A549 (cell line): ENCODE data around the gene KCTD1. TPM values are rescaled to one million over a fixed set of nuclear protein-coding genes. Genes with fewer than 3 reads are reported as not detected.
"Not testable (repeated sequence)": the region's sequence is repeated elsewhere in the genome, so short reads cannot be mapped to it uniquely, and the experiment has no call there.

ENCODE experiments used
- ATAC-seq, 2 experiments: fragments of 200-7000 bp in 1 of 2; fragments of >200 bp in 1 of 2; cut with Nextera tagmentation in 1 of 2; cut with Tn5 transposase in 1 of 2; 3 replicates each; pipeline versions ENCODE4 v1.8.0 to v1.9.1; 2018 to 2020; ENCODE audit warnings: mild to moderate bottlenecking in 1 of 2, moderate library complexity in 1 of 2
- CTCF ChIA-PET: fragments of 300-600 bp; sonication (Branson Sonifier 250); formaldehyde crosslinking; extraction: SDS; loops from one replicate; lab custom pipeline; 2021; ENCODE audit warnings: antibody characterized with exemption, inconsistent platforms; lab: Yijun Ruan, JAX
- POLR2A ChIA-PET: fragments of 350-600 bp; formaldehyde crosslinking; extraction: SDS; loops from one replicate; lab custom pipeline; 2021; ENCODE audit warnings: antibody characterized with exemption, inconsistent platforms; lab: Yijun Ruan, JAX
- DNase-seq, 2 experiments: peaks; one replicate each; pipeline versions ENCODE4 v3.0.0 to v3.0.0-alpha.2; 2011 to 2016; ENCODE audit warnings: low read depth in 1 of 2, low spot score in 1 of 2
- FAIRE-seq: peaks from 2 replicates; lab custom pipeline; 2011; peaks lifted over from hg19 to GRCh38; lab: Jason Lieb, UNC
- H3K27ac ChIP-seq, 2 experiments: fragments of >200 bp; sonication (Bioruptor Twin); formaldehyde crosslinking; 3 replicates each; pipeline ENCODE4 v1.5.1; 2016 to 2017
- H3K4me1 ChIP-seq: fragments of >200 bp; sonication (Bioruptor Twin); formaldehyde crosslinking; 3 replicates; pipeline ENCODE4 v1.6.1; 2016
- H3K4me2 ChIP-seq: fragments of >200 bp; sonication (Bioruptor Twin); formaldehyde crosslinking; 3 replicates; pipeline ENCODE4 v1.6.1; 2016
- H3K4me3 ChIP-seq: fragments of >200 bp; sonication (Bioruptor Twin); formaldehyde crosslinking; 3 replicates; pipeline ENCODE4 v1.5.1; 2016
- H3K9me3 ChIP-seq: fragments of >200 bp; sonication (Bioruptor Twin); formaldehyde crosslinking; 3 replicates; pipeline ENCODE4 v1.6.1; 2016
- BCL3 ChIP-seq: fragments of >200 bp; sonication (Bioruptor Twin); formaldehyde crosslinking; IDR thresholded peaks from 3 replicates; pipeline ENCODE4 v1.6.1; 2016
- CEBPB ChIP-seq, 2 experiments: fragments of >200 bp in 1 of 2; sonication (Bioruptor Twin) in 1 of 2; formaldehyde crosslinking in 1 of 2; IDR thresholded peaks; 2 replicates each; pipeline ENCODE4 v1.6.1; 2012 to 2016
- CHD2 ChIP-seq: fragments of 150-350 bp; IDR thresholded peaks from 2 replicates; pipeline ENCODE4 v1.6.1; 2014; ENCODE audit warnings: low read length; ENCODE audit not compliant: partially characterized antibody
- ELK1 ChIP-seq: fragments of 150-350 bp; IDR thresholded peaks from 2 replicates; pipeline ENCODE4 v1.6.1; 2014; ENCODE audit warnings: low read depth, mild to moderate bottlenecking, low read length
- EP300 ChIP-seq, 2 experiments: fragments of >200 bp; sonication (Bioruptor Twin); formaldehyde crosslinking; IDR thresholded peaks; 2 replicates in 1 of 2; 3 replicates in 1 of 2; pipeline ENCODE4 v1.6.1; 2016 to 2017
- ESRRA ChIP-seq: fragments of 150-350 bp; IDR thresholded peaks from 2 replicates; pipeline ENCODE4 v1.6.1; 2014; ENCODE audit warnings: mild to moderate bottlenecking, low read length, borderline replicate concordance
- FOSL2 ChIP-seq, 2 experiments: fragments of 450-650 bp in 1 of 2; fragments of >200 bp in 1 of 2; sonication (Bioruptor Twin) in 1 of 2; formaldehyde crosslinking; IDR thresholded peaks; 2 replicates each; pipeline versions ENCODE4 v1.5.0 to v1.6.1; 2016 to 2020; ENCODE audit warnings: mild to moderate bottlenecking in 1 of 2, moderate library complexity in 1 of 2
- GATA3 ChIP-seq: IDR thresholded peaks from 2 replicates; pipeline ENCODE4 v1.6.1; 2012; ENCODE audit warnings: borderline replicate concordance
- JUN ChIP-seq, 2 experiments: fragments of >200 bp; sonication (Bioruptor Twin); formaldehyde crosslinking; IDR thresholded peaks; 2 replicates in 1 of 2; 3 replicates in 1 of 2; pipeline ENCODE4 v1.6.1; 2016 to 2017
- JUNB ChIP-seq: fragments of >200 bp; sonication (Bioruptor Twin); formaldehyde crosslinking; IDR thresholded peaks from 2 replicates; pipeline ENCODE4 v1.6.1; 2016
- KDM5A ChIP-seq: fragments of 200-600 bp; sonication (generic); IDR thresholded peaks from 2 replicates; pipeline ENCODE4 v1.6.1; 2016; ENCODE audit warnings: antibody characterized with exemption, mild to moderate bottlenecking
- MAX ChIP-seq: IDR thresholded peaks from 2 replicates; pipeline ENCODE4 v1.6.1; 2012
- RAD21 ChIP-seq, 2 experiments: fragments of >200 bp in 1 of 2; sonication (Bioruptor Twin) in 1 of 2; formaldehyde crosslinking in 1 of 2; IDR thresholded peaks in 1 of 2; conservative IDR thresholded peaks in 1 of 2; 2 replicates in 1 of 2; 3 replicates in 1 of 2; pipeline ENCODE4 v1.6.1; 2012 to 2018; ENCODE audit warnings: inconsistent platforms in 1 of 2
- SREBF2 ChIP-seq: fragments of 450-650 bp; IDR thresholded peaks from 2 replicates; pipeline ENCODE4 v1.6.1; 2014; ENCODE audit warnings: mild to moderate bottlenecking, moderate library complexity
- ZC3H11A ChIP-seq: fragments of 450-650 bp; IDR thresholded peaks from 2 replicates; pipeline ENCODE4 v1.6.1; 2014; ENCODE audit warnings: antibody characterized with exemption, mild to moderate bottlenecking
- ZNF302 ChIP-seq: fragments of 250-450 bp; sonication (Bioruptor Pico); IDR thresholded peaks from 2 replicates; pipeline ENCODE4 v1.9.0; 2021; ENCODE audit warnings: inconsistent platforms, mild to moderate bottlenecking, moderate library complexity
- WGBS: methylation state at CpG from one replicate; pipeline ENCODE4 v1.1.6; 2017; ENCODE audit errors: missing lambda C conversion rate; 5-methylcytosine and 5-hydroxymethylcytosine counted together
- polyA plus RNA-seq, 4 experiments: library from polyadenylated mRNA; depleted of rRNA in 3 of 4; stranded (reverse); fragments of >200 nt; fragmentation: RNase III in 1 of 4; extraction: RNeasy Plus Mini Kit Qiagen cat#74134 plus additional on column Dnase treatment in 1 of 4; gene quantifications; 2 replicates in 3 of 4; 3 replicates in 1 of 4; pipeline ENCODE4 v1.2.3, GENCODE V29; 2011 to 2017

KCTD1 gene
- polyA plus RNA-seq, 2 of the 4 experiments (the other 2 are of a cell fraction), result 26.1 to 32.1 TPM

GRCh38 chr18:26438980-26439379, 109.4 kb downstream of the KCTD1 start:
- DNase-seq (no peak), FAIRE-seq (no peak)
- Histone ChIP-seq H3K4me1 (peaks cover 26% of the 10 kb centered on the region), H3K27ac (peak overlapping the region in 1 of 2 experiments; percentile 64; a peak in 4 of 6 replicates)
- TF ChIP-seq ZC3H11A (no peak), MAX (no peak), ESRRA (no peak), KDM5A (no peak), JUNB (no peak)
- TF ChIP-seq, all 56 proteins: peak for 0
- POLR2A ChIA-PET, result no interaction called here
- Histone ChIP-seq H3K4me2 (no peak overlapping the region), H3K4me3 (no peak overlapping the region), H3K9me3 (0 out of 3 replicates have a peak, but pooled peaks cover 2% of the 10 kb centered on the region)
- no peak for ATAC-seq
- CTCF ChIA-PET, result interaction anchor here (1.2 to 4.3 kb wide), 4 partner anchors 15 to 55 kb away, joined by 3 to 13 read pairs (median 3); no protein-coding TSS in a partner anchor
- WGBS, result 99% methylated on average over 5 of the region's 5 CpGs

- DNase-seq, H3K4me3 ChIP-seq, H3K9me3 ChIP-seq, FAIRE-seq, ATAC-seq: not testable (repeated sequence)
- 82% methylated on average over 3 of the region's 3 CpGs for WGBS
- peak overlapping the region; percentile 88 to 90 for H3K27ac ChIP-seq
- CTCF ChIA-PET, result interaction anchor here (1.1 to 4.3 kb wide), 4 partner anchors 31 to 170 kb away, joined by 3 to 13 read pairs (median 4); no protein-coding TSS in a partner anchor
- TF ChIP-seq ZC3H11A, result peak; percentile 50
- TF ChIP-seq, all 56 proteins: peak for 1; not testable (repeated sequence) for 55
- POLR2A ChIA-PET, H3K4me2 ChIP-seq: not testable (repeated sequence)
- peaks cover 26% of the 10 kb centered on the region for H3K4me1 ChIP-seq
These were observed 110.7 kb downstream of the KCTD1 start for GRCh38 chr18:26437634-26438033.

- peak overlapping the region; percentile 27; the same call in 2 of the 3 replicates for H3K4me3 ChIP-seq
- ChIA-PET CTCF (interaction anchor here (0.6 to 1.9 kb wide), 3 partner anchors 31 to 274 kb away, joined by 3 to 6 read pairs (median 3); no protein-coding TSS in a partner anchor), POLR2A (interaction anchor here (0.5 kb wide), 1 partner anchor 78 kb away, joined by 3 read pairs; no protein-coding TSS in a partner anchor)
- H3K4me1 ChIP-seq, result peaks cover 26% of the 10 kb centered on the region
- H3K27ac ChIP-seq, result peak overlapping the region; percentile 88 to 90
- DNase-seq (peak; percentile 52 to 82), ATAC-seq (peak; percentile 81 to 91), FAIRE-seq (no peak)
- TF ChIP-seq ZNF302 (CRISPR knock-in tag), result no peak
- TF ChIP-seq CEBPB (IDR thresholded peaks at IDR 0.05), result peak; percentile 81 to 93
- peak; percentile 12 to 17; a peak in 1 of 5 replicates for TF ChIP-seq RAD21 (conservative IDR thresholded peaks at IDR 0.05 in 1 of 2, IDR thresholded peaks at IDR 0.05 in 1 of 2)
- TF ChIP-seq GATA3, result 0 out of 2 replicates have a peak, but pooled peaks have one; percentile 32
- no peak for TF ChIP-seq SREBF2
- no peak for TF ChIP-seq ELK1
- peak; percentile 74 for TF ChIP-seq FOSL2 (IDR thresholded peaks at IDR 0.05)
- peak; percentile 82 for TF ChIP-seq FOSL2 (CRISPR knock-in tag; IDR thresholded peaks at IDR 0.05)
- peak; percentile 61; the same call in 1 of the 2 replicates for TF ChIP-seq JUNB
- peak in 1 of 2 experiments; percentile 38; a peak in 1 of 5 replicates for TF ChIP-seq JUN (IDR thresholded peaks at IDR 0.05)
- no peak for TF ChIP-seq BCL3
- no peak for TF ChIP-seq CHD2
- peak; percentile 58 to 63; a peak in 3 of 5 replicates for TF ChIP-seq EP300 (IDR thresholded peaks at IDR 0.05)
- peak; percentile 43; the same call in 1 of the 2 replicates for TF ChIP-seq MAX
- peak overlapping the region; percentile 71 for H3K4me2 ChIP-seq
- H3K9me3 ChIP-seq, result no peaks in the 10 kb centered on the region
- 51% methylated on average over 11 of the region's 11 CpGs for WGBS
These were observed 111.9 kb downstream of the KCTD1 start for GRCh38 chr18:26436176-26437051.
